Thoracic aorta (tissue), 2 donors: ENCODE data around the gene AMZ2. TPM values are rescaled to one million over a fixed set of nuclear protein-coding genes. Genes with fewer than 3 reads are reported as not detected.
A peak's percentile ranks its signal among the peaks of the same experiment; 100 is the strongest.

Experiments used
- ATAC-seq: fragments of 150-250 bp; one replicate; pipeline ENCODE4 v1.8.0; 2017; ENCODE audit warnings: low read depth; ENCODE audit not compliant: insufficient number of reproducible peaks, low FRiP score
- DNase-seq: peaks from one replicate; pipeline ENCODE4 v3.0.0-alpha.2; 2020; ENCODE audit warnings: low spot score
- H3K27ac ChIP-seq, 2 donors: fragments of 200-600 bp; sonication (generic); 1 replicate in 1 of 2; 2 replicates in 1 of 2; pipeline ENCODE4 v1.5.1; 2016; ENCODE audit warnings: mild to moderate bottlenecking in 2 of 2, moderate library complexity in 2 of 2
- H3K27me3 ChIP-seq: fragments of 200-600 bp; sonication (generic); replicated peaks from 2 replicates; pipeline ENCODE4 v1.6.0; 2016; ENCODE audit warnings: mild to moderate bottlenecking; ENCODE audit not compliant: insufficient read depth
- H3K36me3 ChIP-seq: fragments of 200-600 bp; sonication (generic); one replicate; pipeline ENCODE4 v1.5.1; 2016
- H3K4me1 ChIP-seq, 2 donors: fragments of 200-600 bp; sonication (generic); 1 replicate in 1 of 2; 2 replicates in 1 of 2; pipeline versions ENCODE4 v1.5.1 to v1.6.0; 2016; ENCODE audit warnings: low read depth in 2 of 2, mild to moderate bottlenecking in 1 of 2; ENCODE audit not compliant: control insufficient read depth in 1 of 2
- H3K4me3 ChIP-seq: fragments of 200-600 bp; sonication (generic); 2 replicates; pipeline ENCODE4 v1.5.1; 2016; ENCODE audit warnings: mild to moderate bottlenecking
- H3K9me3 ChIP-seq: fragments of 200-600 bp; sonication (generic); 2 replicates; pipeline ENCODE4 v1.5.1; 2016
- total RNA-seq, 2 donors: library from RNA; depleted of rRNA; stranded (reverse); fragments of >200 nt; gene quantifications; one replicate each; pipeline versions ENCODE4 v1.1.0 to v1.2.3, GENCODE V29; 2016
- TF ChIP-seq, protein P1 (sequence below): fragments of 200-600 bp; sonication (generic); IDR thresholded peaks from one replicate; pipeline ENCODE4 v1.5.1; 2019; ENCODE audit warnings: antibody characterized with exemption

Gene AMZ2
- total RNA-seq, 2 donors from 2014 or later: 28.7 to 42.6 TPM

DNA sequence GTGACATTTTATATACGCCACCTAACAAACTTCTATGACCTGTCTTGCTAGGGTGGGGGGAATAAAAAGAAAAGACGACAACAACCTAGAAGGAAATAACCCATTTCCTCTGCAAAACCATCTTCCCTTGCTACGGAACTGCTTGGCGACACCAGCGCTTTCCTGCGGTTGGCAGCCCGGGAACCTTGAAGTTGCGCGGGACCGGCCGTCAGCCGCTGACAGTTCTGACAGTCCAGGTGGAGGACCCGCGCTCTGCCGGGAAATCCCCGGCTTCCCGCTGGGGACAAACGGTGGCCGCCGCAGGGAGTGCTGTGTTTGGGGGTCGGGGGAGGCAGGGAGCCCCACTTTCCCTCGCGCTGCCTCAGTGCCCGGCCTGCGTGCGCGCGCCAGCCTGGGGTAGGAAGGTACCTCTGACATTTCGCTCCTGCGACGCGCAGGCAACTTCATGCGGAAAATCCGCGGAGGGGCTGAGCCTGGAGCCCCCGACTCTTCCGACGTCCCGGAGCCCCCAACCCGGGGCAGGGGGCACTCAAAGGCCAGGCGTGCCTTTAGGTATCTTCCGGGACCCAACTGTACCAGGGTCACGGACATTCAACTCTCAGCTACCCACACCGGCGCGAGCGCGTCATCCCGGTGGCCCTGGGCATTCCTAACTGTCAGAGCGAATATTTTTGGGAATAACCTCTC, 42.6 kb downstream of the AMZ2 start:
- no peak overlapping the region for H3K27ac ChIP-seq
- H3K4me1 ChIP-seq: peaks cover 0 to 28% of the 10 kb centered on the region in 2 donors
- H3K9me3 ChIP-seq: no peaks in the 10 kb centered on the region
- DNase-seq (no peak), ATAC-seq (no peak)
- TF ChIP-seq, protein P1, sequence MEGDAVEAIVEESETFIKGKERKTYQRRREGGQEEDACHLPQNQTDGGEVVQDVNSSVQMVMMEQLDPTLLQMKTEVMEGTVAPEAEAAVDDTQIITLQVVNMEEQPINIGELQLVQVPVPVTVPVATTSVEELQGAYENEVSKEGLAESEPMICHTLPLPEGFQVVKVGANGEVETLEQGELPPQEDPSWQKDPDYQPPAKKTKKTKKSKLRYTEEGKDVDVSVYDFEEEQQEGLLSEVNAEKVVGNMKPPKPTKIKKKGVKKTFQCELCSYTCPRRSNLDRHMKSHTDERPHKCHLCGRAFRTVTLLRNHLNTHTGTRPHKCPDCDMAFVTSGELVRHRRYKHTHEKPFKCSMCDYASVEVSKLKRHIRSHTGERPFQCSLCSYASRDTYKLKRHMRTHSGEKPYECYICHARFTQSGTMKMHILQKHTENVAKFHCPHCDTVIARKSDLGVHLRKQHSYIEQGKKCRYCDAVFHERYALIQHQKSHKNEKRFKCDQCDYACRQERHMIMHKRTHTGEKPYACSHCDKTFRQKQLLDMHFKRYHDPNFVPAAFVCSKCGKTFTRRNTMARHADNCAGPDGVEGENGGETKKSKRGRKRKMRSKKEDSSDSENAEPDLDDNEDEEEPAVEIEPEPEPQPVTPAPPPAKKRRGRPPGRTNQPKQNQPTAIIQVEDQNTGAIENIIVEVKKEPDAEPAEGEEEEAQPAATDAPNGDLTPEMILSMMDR: no peak
- no peaks in the 10 kb centered on the region for H3K36me3 ChIP-seq
- no peaks in the 10 kb centered on the region for H3K27me3 ChIP-seq
- peak overlapping the region; percentile 83 for H3K4me3 ChIP-seq

DNA sequence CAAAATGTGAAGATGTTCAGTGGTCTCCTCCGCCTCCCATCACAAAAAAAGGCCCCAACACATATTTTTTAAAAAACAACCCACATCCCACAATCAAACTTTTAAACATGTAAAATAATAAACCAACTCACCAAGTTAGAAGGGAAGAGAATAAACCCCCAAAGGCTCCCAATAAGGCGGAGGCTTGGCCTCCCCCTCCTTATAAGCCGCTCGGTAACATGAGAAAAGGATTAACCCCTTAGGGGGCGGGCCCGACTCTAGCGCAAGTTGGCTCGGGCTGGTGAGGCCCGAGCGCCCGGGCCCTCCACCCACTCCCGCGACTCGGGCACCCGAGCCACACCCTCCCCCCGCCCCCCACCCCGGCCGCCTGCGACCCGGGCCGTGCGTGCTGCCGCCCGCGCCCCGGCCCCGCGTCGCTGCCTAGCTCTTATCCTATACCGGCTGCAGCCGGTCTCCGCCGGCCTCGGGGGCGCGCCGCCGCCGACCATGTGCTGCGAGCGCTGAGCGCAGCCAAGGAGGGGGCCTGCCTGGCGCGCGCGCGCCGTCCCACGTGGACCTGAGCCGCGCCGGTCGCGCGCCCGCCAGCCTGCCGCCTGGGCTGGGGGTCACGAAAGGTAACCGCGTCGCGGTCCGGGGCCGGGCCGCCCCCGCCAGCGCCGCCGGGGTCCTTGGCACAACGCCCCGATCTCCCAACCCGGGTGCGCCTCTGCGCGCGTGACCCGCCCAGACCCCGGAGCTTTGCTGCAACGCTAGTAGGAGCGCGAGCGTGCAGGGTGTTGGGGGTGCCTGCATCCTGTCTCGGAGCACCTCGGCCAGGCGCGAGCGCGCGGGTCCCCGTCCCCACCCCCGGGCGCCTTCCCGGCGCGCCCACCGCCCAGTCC, 43.4 kb downstream of the AMZ2 start, which contains the start of the genes ARSG and SLC16A6:
Gene ARSG, plus strand, starts transcription at position 541 of the 881 bp plus-strand sequence. CDS start 15,999 bp downstream, outside the sequence.
Gene SLC16A6, minus strand, starts transcription at position 173 of the 881 bp plus-strand sequence. CDS start 12,807 bp downstream, outside the sequence.
- no peaks in the 10 kb centered on the region for H3K36me3 ChIP-seq
- no peaks in the 10 kb centered on the region for H3K9me3 ChIP-seq
- no peak for DNase-seq
- H3K27me3 ChIP-seq: no peaks in the 10 kb centered on the region
- TF ChIP-seq, protein P1: no peak
- peak within 1 kb of the TSS in 1 of 2 donors; percentile 5 for H3K27ac ChIP-seq
- ATAC-seq: peak; percentile 39
- peaks cover 0 to 28% of the 10 kb centered on the region in 2 donors for H3K4me1 ChIP-seq
- peak within 1 kb of the TSS; percentile 83 for H3K4me3 ChIP-seq

DNA sequence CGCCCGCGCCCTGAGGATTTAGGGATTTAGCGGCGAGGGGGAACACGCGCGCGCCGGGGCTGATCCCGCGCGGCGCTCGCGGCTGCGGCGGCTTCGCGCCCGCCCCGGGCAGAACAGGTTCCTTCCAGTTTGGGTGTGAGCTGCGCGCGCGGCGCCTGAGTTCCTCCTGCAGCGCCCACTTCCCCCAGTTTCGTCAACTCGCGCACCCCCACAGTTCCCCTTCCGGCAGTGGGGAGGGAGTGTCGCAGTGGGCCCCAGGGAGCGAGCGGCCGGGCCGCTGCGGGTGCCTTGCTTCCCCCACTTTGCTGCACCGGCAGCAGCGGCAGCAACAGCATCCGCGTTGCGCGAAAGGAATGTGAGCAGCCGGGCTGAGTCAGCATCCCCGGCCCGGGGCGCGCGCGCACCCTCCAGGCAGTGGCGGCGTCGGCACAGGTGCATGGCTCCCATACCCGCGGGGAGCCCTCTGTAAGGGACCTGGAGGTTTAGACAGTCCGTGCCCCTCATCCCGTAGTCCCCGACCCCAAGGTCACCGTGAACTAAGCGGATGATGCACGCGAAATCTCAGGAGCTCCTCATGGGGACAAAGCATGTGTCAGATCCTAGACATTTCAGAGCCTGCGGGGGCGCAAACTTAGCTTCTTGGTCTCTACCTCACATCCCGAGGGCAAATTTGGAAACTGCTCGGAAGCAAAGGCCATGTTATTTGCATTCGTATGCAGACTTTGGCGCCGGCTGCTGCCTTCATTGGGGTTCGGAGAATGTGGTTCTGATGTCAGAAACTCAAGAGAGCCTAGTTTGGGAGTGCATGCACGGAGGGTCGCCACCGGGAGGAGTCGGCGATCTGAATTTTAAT, 44.2 kb downstream of the AMZ2 start:
- TF ChIP-seq, protein P1: no peak
- Histone ChIP-seq H3K36me3 (no peaks in the 10 kb centered on the region), H3K4me3 (peak overlapping the region; percentile 83), H3K27ac (peak overlapping the region in 1 of 2 donors; percentile 5), H3K9me3 (no peaks in the 10 kb centered on the region), H3K4me1 (peaks cover 0 to 28% of the 10 kb centered on the region in 2 donors), H3K27me3 (no peaks in the 10 kb centered on the region)
- DNase-seq (no peak), ATAC-seq (no peak)

DNA sequence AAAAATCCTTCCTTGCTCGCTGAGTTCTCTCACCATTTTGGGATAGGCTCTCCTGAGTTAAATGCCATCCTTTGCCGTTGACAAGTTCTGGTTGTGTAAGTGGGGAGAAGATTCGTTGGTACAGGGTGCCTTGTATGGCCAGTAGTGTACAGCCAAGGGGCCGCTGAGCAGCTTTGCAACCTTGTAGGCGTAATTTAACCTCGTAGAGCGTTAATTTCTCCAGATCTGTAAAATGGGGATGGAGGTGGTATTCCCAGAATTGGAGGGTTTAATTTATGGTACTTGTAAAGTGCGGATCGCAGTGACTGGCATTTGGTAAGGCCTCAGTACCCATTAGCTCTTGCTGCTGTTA, 44.8 kb downstream of the AMZ2 start:
- Histone ChIP-seq H3K4me3 (peak overlapping the region; percentile 83), H3K36me3 (no peaks in the 10 kb centered on the region)

More for the DNA sequence above, 44.8 kb downstream of the AMZ2 start:
- TF ChIP-seq, protein P1: no peak
- no peak for ATAC-seq
- no peak for DNase-seq
- Histone ChIP-seq H3K9me3 (no peaks in the 10 kb centered on the region), H3K27me3 (no peaks in the 10 kb centered on the region), H3K4me1 (peaks cover 0 to 28% of the 10 kb centered on the region in 2 donors), H3K27ac (no peak overlapping the region)
